Glomerular visceral epithelial cell (primary cell): Measurements from ENCODE around the gene CDC42EP5.

Experiments used
- DNase-seq: peaks from one replicate; pipeline ENCODE4 v3.0.0-alpha.2; 2016; ENCODE audit errors: extremely low spot score

The CDC42EP5 gene

GRCh38 chr19:54427586-54427985, 45.5 kb downstream of the CDC42EP5 start:
- DNase-seq = no peak

GRCh38 chr19:54426291-54426931, 46.7 kb downstream of the CDC42EP5 start:
- DNase-seq = no peak

- DNase-seq = no peak
Observed at GRCh38 chr19:54425382-54425723, 47.7 kb downstream of the CDC42EP5 start.

- DNase-seq = no peak
Observed at GRCh38 chr19:54424660-54425381, 48.3 kb downstream of the CDC42EP5 start.

- no peak for DNase-seq
Observed at GRCh38 chr19:54424201-54424600, 48.9 kb downstream of the CDC42EP5 start.

- no peak for DNase-seq
Observed at GRCh38 chr19:54422136-54422535, 51.0 kb downstream of the CDC42EP5 start.

- DNase-seq = no peak
Observed at GRCh38 chr19:54421521-54421920, 51.6 kb downstream of the CDC42EP5 start.

GRCh38 chr19:54421169-54421516, 52.0 kb downstream of the CDC42EP5 start:
- DNase-seq = no peak

GRCh38 chr19:54420383-54421168, 52.5 kb downstream of the CDC42EP5 start:
- DNase-seq = no peak

- no peak for DNase-seq
Observed at GRCh38 chr19:54420068-54420382, 53.1 kb downstream of the CDC42EP5 start.

- no peak for DNase-seq
Observed at GRCh38 chr19:54418930-54419800, 53.9 kb downstream of the CDC42EP5 start.

GRCh38 chr19:54418030-54418929, 54.8 kb downstream of the CDC42EP5 start:
- DNase-seq = no peak

- no peak for DNase-seq
Observed at GRCh38 chr19:54416695-54417491, 56.2 kb downstream of the CDC42EP5 start.

GRCh38 chr19:54415901-54416673, 57.0 kb downstream of the CDC42EP5 start:
- no peak for DNase-seq

GRCh38 chr19:54415208-54415900, 57.7 kb downstream of the CDC42EP5 start, which contains the start of gene TTYH1:
Gene TTYH1, plus strand, starts transcription at chr19:54415464. Its CDS starts 89 bp downstream, at chr19:54415553.
- DNase-seq = no peak
